ENCODE measurements around the gene CEP112. TPM values are rescaled to one million over a fixed set of nuclear protein-coding genes. Genes with fewer than 3 reads are reported as not detected.

CEP112 gene
- total RNA-seq, 1 donor from 2014 or later = 9.5 TPM

DNA sequence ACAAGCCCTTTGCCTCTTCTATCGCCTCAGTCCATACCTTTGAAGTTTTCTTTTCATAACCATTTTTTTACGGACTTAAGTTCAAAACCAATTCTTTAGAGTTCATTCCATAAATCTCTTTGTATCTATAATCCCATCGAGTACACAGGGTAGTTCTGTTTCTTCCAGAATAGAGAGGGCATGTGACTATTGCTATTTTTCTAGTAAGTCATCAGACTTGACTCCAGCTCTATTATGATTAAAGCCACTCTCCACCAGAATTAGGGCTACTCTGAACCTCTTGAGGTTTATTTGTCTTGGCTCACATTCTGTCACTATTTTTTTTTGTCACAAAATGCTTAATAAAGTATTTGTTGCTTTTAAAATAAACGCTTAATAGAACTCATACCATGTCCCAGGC lies 438.6 kb downstream of the CEP112 start:
- peaks cover 53% of the 10 kb centered on the region for H3K4me1 Mint-ChIP-seq (ENCODE audit: unreplicated experiment)
- H3K4me3 Mint-ChIP-seq (ENCODE audit: unreplicated experiment) = no peak overlapping the region

DNA sequence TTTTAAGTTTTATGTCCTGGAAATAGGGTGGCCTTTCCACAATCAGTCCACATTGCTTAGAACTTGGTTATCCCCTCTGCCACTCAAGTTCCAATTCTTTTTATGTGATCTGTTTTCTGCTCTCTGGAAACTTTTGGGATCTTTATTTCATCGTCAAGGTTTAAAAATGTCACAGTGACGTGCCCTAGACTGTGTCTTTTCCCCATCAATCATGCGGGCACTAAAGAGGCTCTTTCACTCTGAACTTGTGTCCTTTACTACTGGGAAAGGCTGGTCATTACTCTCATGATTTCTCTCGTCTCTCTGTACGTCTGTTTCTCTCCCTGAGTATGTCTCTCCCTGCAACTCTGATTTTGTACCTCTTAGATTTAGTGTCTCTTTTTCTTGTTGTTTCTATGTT lies 440.7 kb downstream of the CEP112 start:
- Mint-ChIP-seq H3K9me3 (ENCODE audit: unreplicated experiment) (peaks cover 3% of the 10 kb centered on the region), H3K27ac (ENCODE audit: unreplicated experiment) (peak overlapping the region; percentile 21), H3K27me3 (ENCODE audit: unreplicated experiment) (no peaks in the 10 kb centered on the region), H3K36me3 (ENCODE audit: unreplicated experiment) (peaks cover 2% of the 10 kb centered on the region), H3K4me3 (ENCODE audit: unreplicated experiment) (no peak overlapping the region), H3K4me1 (ENCODE audit: unreplicated experiment) (peaks cover 54% of the 10 kb centered on the region)
- DNase-seq (ENCODE audit: extremely low spot score, unreplicated experiment) = no peak
- TF ChIP-seq, protein P1, sequence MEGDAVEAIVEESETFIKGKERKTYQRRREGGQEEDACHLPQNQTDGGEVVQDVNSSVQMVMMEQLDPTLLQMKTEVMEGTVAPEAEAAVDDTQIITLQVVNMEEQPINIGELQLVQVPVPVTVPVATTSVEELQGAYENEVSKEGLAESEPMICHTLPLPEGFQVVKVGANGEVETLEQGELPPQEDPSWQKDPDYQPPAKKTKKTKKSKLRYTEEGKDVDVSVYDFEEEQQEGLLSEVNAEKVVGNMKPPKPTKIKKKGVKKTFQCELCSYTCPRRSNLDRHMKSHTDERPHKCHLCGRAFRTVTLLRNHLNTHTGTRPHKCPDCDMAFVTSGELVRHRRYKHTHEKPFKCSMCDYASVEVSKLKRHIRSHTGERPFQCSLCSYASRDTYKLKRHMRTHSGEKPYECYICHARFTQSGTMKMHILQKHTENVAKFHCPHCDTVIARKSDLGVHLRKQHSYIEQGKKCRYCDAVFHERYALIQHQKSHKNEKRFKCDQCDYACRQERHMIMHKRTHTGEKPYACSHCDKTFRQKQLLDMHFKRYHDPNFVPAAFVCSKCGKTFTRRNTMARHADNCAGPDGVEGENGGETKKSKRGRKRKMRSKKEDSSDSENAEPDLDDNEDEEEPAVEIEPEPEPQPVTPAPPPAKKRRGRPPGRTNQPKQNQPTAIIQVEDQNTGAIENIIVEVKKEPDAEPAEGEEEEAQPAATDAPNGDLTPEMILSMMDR (IDR thresholded peaks at IDR 0.05) = no peak

More for the DNA sequence above, 438.6 kb downstream of the CEP112 start:
- Mint-ChIP-seq H3K9me3 (ENCODE audit: unreplicated experiment) (peaks cover 3% of the 10 kb centered on the region), H3K36me3 (ENCODE audit: unreplicated experiment) (peaks cover 2% of the 10 kb centered on the region), H3K27me3 (ENCODE audit: unreplicated experiment) (no peaks in the 10 kb centered on the region), H3K27ac (ENCODE audit: unreplicated experiment) (no peak overlapping the region)
- no peak for DNase-seq (ENCODE audit: extremely low spot score, unreplicated experiment)
- TF ChIP-seq, protein P1 (IDR thresholded peaks at IDR 0.05) = no peak

DNA sequence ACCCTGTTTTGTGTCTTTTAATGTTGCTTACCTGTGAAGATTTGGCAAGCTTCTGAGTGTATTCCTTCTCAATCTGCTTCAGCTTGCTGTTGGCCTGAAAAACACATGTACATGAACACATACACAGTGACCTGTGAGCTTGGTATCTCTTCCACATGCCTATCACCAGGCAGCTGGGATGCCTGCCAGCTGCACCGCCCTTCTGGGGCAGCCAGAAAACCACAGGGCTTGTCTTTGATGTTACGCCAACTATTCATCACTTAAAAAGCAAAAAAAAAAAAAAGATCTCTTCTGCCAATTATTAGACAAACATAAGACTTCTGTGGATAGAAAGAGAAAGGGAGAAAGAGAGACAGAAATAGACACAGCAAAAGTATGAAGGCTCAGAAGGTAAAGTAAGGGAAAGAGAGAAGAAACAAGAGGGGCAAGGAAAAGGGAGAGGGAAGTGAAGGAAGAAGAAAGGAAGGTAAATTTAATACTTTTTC lies 441.3 kb downstream of the CEP112 start:
- Mint-ChIP-seq H3K4me3 (ENCODE audit: unreplicated experiment) (peak overlapping the region; percentile 19), H3K9me3 (ENCODE audit: unreplicated experiment) (peaks cover 3% of the 10 kb centered on the region), H3K27me3 (ENCODE audit: unreplicated experiment) (no peaks in the 10 kb centered on the region), H3K4me1 (ENCODE audit: unreplicated experiment) (peaks cover 53% of the 10 kb centered on the region), H3K36me3 (ENCODE audit: unreplicated experiment) (peaks cover 2% of the 10 kb centered on the region), H3K27ac (ENCODE audit: unreplicated experiment) (peak overlapping the region; percentile 65)
- TF ChIP-seq, protein P1 (IDR thresholded peaks at IDR 0.05) = no peak
- DNase-seq (ENCODE audit: extremely low spot score, unreplicated experiment) = no peak

DNA sequence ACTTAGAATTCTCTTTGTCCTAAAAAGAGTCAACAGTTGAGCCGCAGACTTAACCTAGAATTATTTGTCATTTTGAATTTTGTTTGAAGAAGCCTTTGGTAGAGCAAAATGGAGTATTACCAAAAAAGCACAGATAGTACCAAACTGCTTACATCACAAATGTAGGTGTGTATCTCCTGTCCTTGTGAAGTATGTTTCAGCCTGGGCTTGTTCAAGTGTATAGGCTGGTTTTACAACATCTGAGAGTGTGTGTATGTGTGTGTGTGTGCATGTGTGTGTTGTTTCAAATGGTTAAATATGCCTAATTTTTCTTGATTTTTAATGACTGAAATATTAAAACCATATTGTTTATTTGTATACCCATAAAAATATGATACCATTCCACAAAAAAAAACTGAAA lies 441.8 kb downstream of the CEP112 start:
- TF ChIP-seq, protein P1 (IDR thresholded peaks at IDR 0.05) = no peak
- Mint-ChIP-seq H3K4me3 (ENCODE audit: unreplicated experiment) (no peak overlapping the region), H3K36me3 (ENCODE audit: unreplicated experiment) (peaks cover 2% of the 10 kb centered on the region), H3K27me3 (ENCODE audit: unreplicated experiment) (no peaks in the 10 kb centered on the region), H3K9me3 (ENCODE audit: unreplicated experiment) (peaks cover 3% of the 10 kb centered on the region), H3K27ac (ENCODE audit: unreplicated experiment) (peak overlapping the region; percentile 65), H3K4me1 (ENCODE audit: unreplicated experiment) (peaks cover 58% of the 10 kb centered on the region)
- no peak for DNase-seq (ENCODE audit: extremely low spot score, unreplicated experiment)

DNA sequence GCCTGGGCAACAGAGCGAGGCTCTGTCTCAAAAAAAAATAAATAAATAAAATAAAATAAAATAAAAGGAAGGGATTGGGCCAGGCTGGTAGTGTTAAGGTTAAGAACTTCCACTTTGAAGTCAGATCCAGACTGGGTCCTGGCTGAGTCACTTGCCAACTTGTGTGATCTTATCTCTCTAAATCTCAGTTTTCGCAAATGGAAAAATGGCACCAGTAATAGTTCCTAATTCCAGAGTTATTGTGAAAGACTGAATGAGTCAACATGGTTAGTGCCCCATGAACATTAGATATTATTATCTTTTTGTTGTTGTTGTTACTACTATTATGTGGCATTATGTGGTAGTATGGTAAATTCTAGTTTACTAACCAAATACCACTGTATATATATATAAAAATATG lies 442.5 kb downstream of the CEP112 start:
- Mint-ChIP-seq H3K27me3 (ENCODE audit: unreplicated experiment) (no peaks in the 10 kb centered on the region), H3K36me3 (ENCODE audit: unreplicated experiment) (peaks cover 2% of the 10 kb centered on the region), H3K9me3 (ENCODE audit: unreplicated experiment) (peaks cover 3% of the 10 kb centered on the region), H3K4me1 (ENCODE audit: unreplicated experiment) (peaks cover 63% of the 10 kb centered on the region), H3K27ac (ENCODE audit: unreplicated experiment) (no peak overlapping the region), H3K4me3 (ENCODE audit: unreplicated experiment) (no peak overlapping the region)
- TF ChIP-seq, protein P1 (IDR thresholded peaks at IDR 0.05) = no peak
- no peak for DNase-seq (ENCODE audit: extremely low spot score, unreplicated experiment)

Measured in osteocyte (in vitro differentiated cells).